Liver (tissue), 9 donors: ENCODE measurements around the gene TCOF1. TPM values are rescaled to one million over a fixed set of nuclear protein-coding genes. Genes with fewer than 3 reads are reported as not detected.
A peak's percentile ranks its signal among the peaks of the same experiment; 100 is the strongest.

Experiments used
- DNase-seq: peaks from one replicate; pipeline ENCODE4 v3.0.0-alpha.2; 2017; ENCODE audit warnings: low spot score
- H3K27ac ChIP-seq, 2 donors: one replicate each; pipeline ENCODE4 v1.7.0; 2013; ENCODE audit warnings: inconsistent platforms in 2 of 2, low read length in 2 of 2, control low read depth in 1 of 2, low read depth in 1 of 2, mild to moderate bottlenecking in 1 of 2
- H3K27me3 ChIP-seq, 4 donors: one replicate each; pipeline versions ENCODE4 v1.6.1 to v1.7.0; 2013; ENCODE audit warnings: low read length in 3 of 4, inconsistent platforms in 1 of 4, mild to moderate bottlenecking in 1 of 4, moderate library complexity in 1 of 4; ENCODE audit not compliant: control insufficient read depth in 4 of 4, insufficient read depth in 4 of 4
- H3K36me3 ChIP-seq, 4 donors: one replicate each; pipeline versions ENCODE4 v1.6.1 to v1.7.0; 2013; ENCODE audit warnings: low read length in 3 of 4, mild to moderate bottlenecking in 3 of 4, low read depth in 1 of 4, moderate library complexity in 1 of 4; ENCODE audit not compliant: control insufficient read depth in 4 of 4, insufficient read depth in 3 of 4
- H3K4me1 ChIP-seq, 4 donors: one replicate each; pipeline versions ENCODE4 v1.6.1 to v1.7.0; 2013; ENCODE audit warnings: low read length in 3 of 4, mild to moderate bottlenecking in 3 of 4, moderate library complexity in 1 of 4; ENCODE audit not compliant: control insufficient read depth in 4 of 4, insufficient read depth in 4 of 4
- H3K4me3 ChIP-seq, 3 donors: one replicate each; pipeline versions ENCODE4 v1.6.1 to v1.7.0; 2013; ENCODE audit warnings: low read length in 3 of 3, control low read depth in 1 of 3, low read depth in 1 of 3, mild to moderate bottlenecking in 1 of 3
- H3K9ac ChIP-seq, 2 donors: one replicate each; pipeline ENCODE4 v1.7.0; 2013; ENCODE audit warnings: low read length in 2 of 2, mild to moderate bottlenecking in 2 of 2, moderate library complexity in 2 of 2, control low read depth in 1 of 2, low read depth in 1 of 2
- H3K9me3 ChIP-seq, 4 donors: one replicate each; pipeline versions ENCODE4 v1.6.1 to v1.7.0; 2013; ENCODE audit warnings: low read length in 3 of 4; ENCODE audit not compliant: control insufficient read depth in 4 of 4
- ATF3 ChIP-seq: IDR thresholded peaks from 2 replicates; pipeline ENCODE4 v1.6.1; 2016; ENCODE audit warnings: antibody characterized with exemption
- CTCF ChIP-seq: fragments of 150-350 bp; IDR thresholded peaks from 2 replicates; pipeline ENCODE4 v1.5.1; 2017; ENCODE audit warnings: improper control_type of control experiment, low read depth, low read length; ENCODE audit not compliant: missing input control
- EGR1 ChIP-seq, 2 donors: IDR thresholded peaks; 2 replicates each; pipeline ENCODE4 v1.6.1; 2016 to 2018; ENCODE audit warnings: antibody characterized with exemption in 2 of 2, low read depth in 2 of 2
- FOXA1 ChIP-seq: IDR thresholded peaks from 2 replicates; pipeline ENCODE4 v1.6.1; 2016; ENCODE audit warnings: antibody characterized with exemption
- FOXA2 ChIP-seq: IDR thresholded peaks from 2 replicates; pipeline ENCODE4 v1.6.1; 2016; ENCODE audit warnings: antibody characterized with exemption
- GABPA ChIP-seq, 2 donors: IDR thresholded peaks in 1 of 2; conservative IDR thresholded peaks in 1 of 2; 2 replicates each; pipeline ENCODE4 v1.6.1; 2016; ENCODE audit warnings: antibody characterized with exemption in 2 of 2, mild to moderate bottlenecking in 1 of 2, moderate library complexity in 1 of 2
- HNF4A ChIP-seq, 2 donors: conservative IDR thresholded peaks; 2 replicates each; pipeline ENCODE4 v1.6.1; 2016; ENCODE audit warnings: antibody characterized with exemption in 2 of 2, mild to moderate bottlenecking in 2 of 2
- HNF4G ChIP-seq: IDR thresholded peaks from 2 replicates; pipeline ENCODE4 v1.6.1; 2016; ENCODE audit warnings: antibody characterized with exemption
- JUND ChIP-seq, 2 donors: IDR thresholded peaks; 2 replicates each; pipeline ENCODE4 v1.6.1; 2016; ENCODE audit warnings: antibody characterized with exemption in 2 of 2
- MAX ChIP-seq: IDR thresholded peaks from 2 replicates; pipeline ENCODE4 v1.6.1; 2016; ENCODE audit warnings: antibody characterized with exemption
- NR2F2 ChIP-seq: IDR thresholded peaks from 2 replicates; pipeline ENCODE4 v1.6.1; 2016; ENCODE audit warnings: antibody characterized with exemption
- RAD21 ChIP-seq, 2 donors: IDR thresholded peaks; 2 replicates each; pipeline ENCODE4 v1.6.1; 2016; ENCODE audit warnings: antibody characterized with exemption in 2 of 2, mild to moderate bottlenecking in 2 of 2
- REST ChIP-seq: IDR thresholded peaks from 2 replicates; pipeline ENCODE4 v1.6.1; 2016; ENCODE audit warnings: antibody characterized with exemption, mild to moderate bottlenecking
- RXRA ChIP-seq, 2 donors: IDR thresholded peaks; 2 replicates each; pipeline ENCODE4 v1.6.1; 2017 to 2018; ENCODE audit warnings: antibody characterized with exemption in 2 of 2, mild to moderate bottlenecking in 1 of 2
- SP1 ChIP-seq: IDR thresholded peaks from 2 replicates; pipeline ENCODE4 v1.6.1; 2018; ENCODE audit warnings: antibody characterized with exemption, mild to moderate bottlenecking
- TAF1 ChIP-seq: conservative IDR thresholded peaks from 2 replicates; pipeline ENCODE4 v1.6.1; 2016; ENCODE audit warnings: antibody characterized with exemption, mild to moderate bottlenecking
- YY1 ChIP-seq: IDR thresholded peaks from 2 replicates; pipeline ENCODE4 v1.6.1; 2016; ENCODE audit warnings: antibody characterized with exemption, mild to moderate bottlenecking
- ZBTB33 ChIP-seq: IDR thresholded peaks from 2 replicates; pipeline ENCODE4 v1.6.1; 2016; ENCODE audit warnings: antibody characterized with exemption
- WGBS: extraction: QIAGEN DNeasy Blood & Tissue Kit; methylation state at CpG from one replicate; pipeline ENCODE4 v1.1.7; 2013; 5-methylcytosine and 5-hydroxymethylcytosine counted together
- polyA plus RNA-seq, 2 donors: library from polyadenylated mRNA; stranded (reverse) in 1 of 2; unstranded in 1 of 2; fragments of 200-250 nt in 1 of 2; fragments of >200 nt in 1 of 2; fragmentation: Nextera tagmentation in 1 of 2; extraction: Ambion mirVana in 1 of 2; gene quantifications; one replicate each; pipeline versions ENCODE4 v1.2.1 to v1.2.3, GENCODE V29; 2013 to 2015
- total RNA-seq, 2 donors: library from RNA; depleted of rRNA; stranded (reverse); fragments of >200 nt; gene quantifications; one replicate each; pipeline ENCODE4 v1.2.3, GENCODE V29; 2014
- donor health status: healthy.
- donor health status: healthy.
- donor health status: healthy.
- donor health status: healthy.
- donor health status: healthy.

The TCOF1 gene
- total and polyA plus RNA-seq, 4 donors: 3.2 to 8.5 (median 6.4) TPM

GRCh38 chr5:150411245-150411979 is 53.9 kb downstream of the TCOF1 start:
- peak overlapping the region; percentile 39 to 75 for H3K9ac ChIP-seq
- peak overlapping the region; percentile 20 to 51 (median 20) for H3K4me3 ChIP-seq
- TF ChIP-seq REST (no peak), FOXA2 (no peak), RAD21 (IDR thresholded peaks at IDR 0.05) (no peak), FOXA1 (no peak), RXRA (IDR thresholded peaks at IDR 0.05) (no peak), MAX (no peak), SP1 (no peak), CTCF (no peak), GABPA (IDR thresholded peaks at IDR 0.05 in 1 of 2, conservative IDR thresholded peaks at IDR 0.05 in 1 of 2) (no peak), YY1 (no peak), HNF4G (no peak), HNF4A (conservative IDR thresholded peaks at IDR 0.05) (no peak), ZBTB33 (no peak), JUND (IDR thresholded peaks at IDR 0.05) (no peak), TAF1 (no peak), ATF3 (no peak), EGR1 (IDR thresholded peaks at IDR 0.05; ENCODE audit: low read depth in 2 of 2) (no peak), NR2F2 (no peak)
- WGBS: 76% methylated on average over 5 of the region's 5 CpGs
- H3K36me3 ChIP-seq: peaks cover 0 to under 1% (median 0%) of the 10 kb centered on the region in 4 donors
- no peak for DNase-seq
- peak overlapping the region; percentile 67 to 88 for H3K27ac ChIP-seq
- H3K27me3 ChIP-seq: no peaks in the 10 kb centered on the region
- H3K4me1 ChIP-seq: peaks cover 0 to 29% (median 15%) of the 10 kb centered on the region in 4 donors
- no peaks in the 10 kb centered on the region for H3K9me3 ChIP-seq
